Right cardiac atrium (tissue), 5 donors: ENCODE measurements around the gene REPS1. TPM values are rescaled to one million over a fixed set of nuclear protein-coding genes. Genes with fewer than 3 reads are reported as not detected.
"Not testable (repeated sequence)": the region's sequence is repeated elsewhere in the genome, so short reads cannot be mapped to it uniquely, and the experiment has no call there.

Experiments used
- ATAC-seq, 2 donors: fragments of 200-7000 bp; cut with Tn5 transposase; one replicate each; pipeline versions ENCODE4 v1.8.0 to v1.9.1; 2020; ENCODE audit warnings: moderate library complexity in 2 of 2, mild to moderate bottlenecking in 1 of 2
- DNase-seq, 3 donors: peaks; one replicate each; pipeline ENCODE4 v3.0.0-alpha.2; 2020
- H3K27ac ChIP-seq: one replicate; pipeline ENCODE4 v1.5.1; 2013; ENCODE audit warnings: mild to moderate bottlenecking, low read length, control low read depth, moderate library complexity
- H3K27me3 ChIP-seq: one replicate; pipeline ENCODE4 v1.6.1; 2013; ENCODE audit not compliant: control insufficient read depth, insufficient read depth
- H3K4me1 ChIP-seq: one replicate; pipeline ENCODE4 v1.6.1; 2013; ENCODE audit warnings: low read length; ENCODE audit not compliant: control insufficient read depth, insufficient read depth
- H3K4me3 ChIP-seq: one replicate; pipeline ENCODE4 v1.5.1; 2013; ENCODE audit warnings: low read length, control low read depth
- H3K9me3 ChIP-seq: one replicate; pipeline ENCODE4 v1.6.1; 2013; ENCODE audit warnings: low read length; ENCODE audit not compliant: control insufficient read depth
- WGBS: extraction: QIAGEN DNeasy Blood & Tissue Kit; methylation state at CpG from one replicate; pipeline ENCODE4 v1.1.7; 2013; 5-methylcytosine and 5-hydroxymethylcytosine counted together
- intact Hi-C, 4 donors: fragments of 100-400 bp; cut with DNase I; formaldehyde crosslinking; loops; one replicate each; pipeline versions ENCODE4 v1.11.0 to v1.14.0; 2022 to 2023
- long read RNA-seq, 4 donors: library from polyadenylated mRNA; unstranded; transcript quantifications; one replicate each; pipeline ENCODE4 v2.0.0, GENCODE V29; 2020 to 2021
- polyA plus RNA-seq: library from polyadenylated mRNA; stranded (reverse); fragments of 200-250 nt; gene quantifications from one replicate; pipeline ENCODE4 v1.2.3, GENCODE V29; 2013
- total RNA-seq, 4 donors: library from RNA; stranded (reverse); fragmentation: NEBNext Ultra II Directional; extraction: Animal tissue kit (Norgen Biotek cat#: 25700); gene quantifications; one replicate each; pipeline ENCODE4 v1.2.1, GENCODE V29; 2021
- donor health status: healthy with polysubstance abuse.
- donor health status: DM: no; HTN: yes; CAD: no.
- donor health status: DM: no; HTN: no; CAD: no.
- donor health status: DM: no; HTN: yes; CAD: no; lungs with severe emphysema.
- donor health status: DM: yes; HTN: yes; CAD: no.

REPS1 gene
- total RNA-seq = 10 to 100 TPM; 35.3 to 40.9 (median 37.3) TPM
- polyA plus RNA-seq = 18.1 TPM
- long read RNA-seq, donor 1, full-length matches to known transcripts = 34 of 74 reads
- long read RNA-seq, donor 1, partial matches to known transcripts = 20 of 74 reads
- long read RNA-seq, donor 1, other reads (novel, unspliced or antisense) = 20 of 74 reads
- long read RNA-seq, donor 2, transcript REPS1-202 (19 exons, 2,607 nt) = major isoform, 16 of 35 reads
- long read RNA-seq, donor 2, partial matches to known transcripts = 6 of 35 reads
- long read RNA-seq, donor 2, other reads (novel, unspliced or antisense) = 10 of 35 reads
- long read RNA-seq, donor 3, full-length matches to known transcripts = 4 of 66 reads
- long read RNA-seq, donor 3, partial matches to known transcripts = 51 of 66 reads
- long read RNA-seq, donor 3, other reads (novel, unspliced or antisense) = 11 of 66 reads
- long read RNA-seq, donor 4, full-length matches to known transcripts = 35 of 54 reads
- long read RNA-seq, donor 4, partial matches to known transcripts = 5 of 54 reads
- long read RNA-seq, donor 4, other reads (novel, unspliced or antisense) = 14 of 54 reads

GRCh38 chr6:138987643-138988468, at the start of gene REPS1:
REPS1 (minus strand) TSS chr6:138988253; CDS start chr6:138987682, 571 bp downstream.
- Histone ChIP-seq H3K4me1 (peaks cover 7% of the 10 kb centered on the region), H3K27me3 (no peaks in the 10 kb centered on the region), H3K27ac (peak within 1 kb of the TSS; percentile 67), H3K4me3 (peak within 1 kb of the TSS; percentile 95), H3K9me3 (no peaks in the 10 kb centered on the region)
- intact Hi-C loops = loop anchor here (1.0 to 5.0 kb wide), 4 partner anchors 41 to 172 kb away; no protein-coding TSS in a partner anchor
- under 1% methylated on average over 105 of the region's 105 CpGs for WGBS
- peak; percentile 98 to 99 for ATAC-seq
- DNase-seq = peak; percentile 93 to 97 (median 96)

- intact Hi-C loops = no loop called here
- 58% methylated on average over 5 of the region's 5 CpGs for WGBS
- Histone ChIP-seq H3K27me3 (no peaks in the 10 kb centered on the region), H3K4me1 (no peaks in the 10 kb centered on the region), H3K27ac (no peak overlapping the region), H3K4me3 (no peak overlapping the region), H3K9me3 (no peaks in the 10 kb centered on the region)
- DNase-seq (no peak), ATAC-seq (peak in 1 of 2 donors; percentile 80)
These were observed 49.4 kb upstream of the REPS1 start for GRCh38 chr6:139037490-139037889.

GRCh38 chr6:139030228-139030963, 42.3 kb upstream of the REPS1 start:
- no peak for DNase-seq
- WGBS = 60% methylated on average over 9 of the region's 9 CpGs
- Histone ChIP-seq H3K4me3 (peak overlapping the region; percentile 72), H3K27ac (no peak overlapping the region), H3K9me3 (no peaks in the 10 kb centered on the region), H3K4me1 (no peaks in the 10 kb centered on the region), H3K27me3 (no peaks in the 10 kb centered on the region)
- intact Hi-C loops = no loop called here
- no peak for ATAC-seq

GRCh38 chr6:139029470-139030227, 41.6 kb upstream of the REPS1 start:
- ATAC-seq = peak; percentile 76 to 79
- Histone ChIP-seq H3K27ac (peak overlapping the region; percentile 33), H3K4me3 (peak overlapping the region; percentile 72), H3K27me3 (no peaks in the 10 kb centered on the region), H3K9me3 (no peaks in the 10 kb centered on the region), H3K4me1 (no peaks in the 10 kb centered on the region)
- intact Hi-C loops = no loop called here
- peak; percentile 70 to 89 (median 86) for DNase-seq
- 6% methylated on average over 44 of the region's 44 CpGs for WGBS

- intact Hi-C loops = no loop called here
- WGBS = under 1% methylated on average over 77 of the region's 77 CpGs
- Histone ChIP-seq H3K27ac (peak within 1 kb of the TSS; percentile 88), H3K4me3 (peak within 1 kb of the TSS; percentile 72), H3K27me3 (no peaks in the 10 kb centered on the region), H3K9me3 (no peaks in the 10 kb centered on the region), H3K4me1 (no peaks in the 10 kb centered on the region)
- peak; percentile 64 to 85 (median 84) for DNase-seq
- ATAC-seq = peak; percentile 85 to 86
These were observed 40.8 kb upstream of the REPS1 start, which contains the start of gene ABRACL for GRCh38 chr6:139028658-139029469. ABRACL (plus strand) TSS chr6:139028745; CDS start chr6:139034161, 5,416 bp downstream.

- no peaks in the 10 kb centered on the region for H3K27me3 ChIP-seq
- H3K4me3 ChIP-seq = peak overlapping the region; percentile 72
- no peaks in the 10 kb centered on the region for H3K4me1 ChIP-seq
- peak overlapping the region; percentile 88 for H3K27ac ChIP-seq
- WGBS = 2% methylated on average over 14 of the region's 14 CpGs
- no peaks in the 10 kb centered on the region for H3K9me3 ChIP-seq
- DNase-seq (no peak), ATAC-seq (no peak)
- intact Hi-C loops = no loop called here
These were observed 40.2 kb upstream of the REPS1 start for GRCh38 chr6:139028215-139028657.

- H3K4me3 ChIP-seq = peak overlapping the region; percentile 72
- ATAC-seq = peak in 1 of 2 donors; percentile 32
- no peaks in the 10 kb centered on the region for H3K9me3 ChIP-seq
- intact Hi-C loops = no loop called here
- H3K4me1 ChIP-seq = no peaks in the 10 kb centered on the region
- WGBS = 22% methylated on average over 10 of the region's 10 CpGs
- H3K27me3 ChIP-seq = no peaks in the 10 kb centered on the region
- H3K27ac ChIP-seq = no peak overlapping the region
- no peak for DNase-seq
These were observed 39.6 kb upstream of the REPS1 start for GRCh38 chr6:139027620-139028182.

GRCh38 chr6:139025416-139025815, 37.4 kb upstream of the REPS1 start:
- intact Hi-C loops, H3K4me1 ChIP-seq, H3K4me3 ChIP-seq, ATAC-seq, H3K9me3 ChIP-seq, H3K27ac ChIP-seq, H3K27me3 ChIP-seq: not testable (repeated sequence)
- DNase-seq = peak in 1 of 3 donors; percentile 18
- 92% methylated on average over 3 of the region's 3 CpGs for WGBS

GRCh38 chr6:139020689-139021088, 32.6 kb upstream of the REPS1 start:
- 98% methylated on average over 3 of the region's 3 CpGs for WGBS
- Histone ChIP-seq H3K27me3 (no peaks in the 10 kb centered on the region), H3K27ac (no peak overlapping the region), H3K9me3 (no peaks in the 10 kb centered on the region), H3K4me3 (no peak overlapping the region), H3K4me1 (peaks cover 4% of the 10 kb centered on the region)
- intact Hi-C loops = no loop called here
- DNase-seq (no peak), ATAC-seq (no peak)
